ENCODE results near the gene KRTCAP2.
A peak's percentile ranks its signal among the peaks of the same experiment; 100 is the strongest.

The KRTCAP2 gene

DNA sequence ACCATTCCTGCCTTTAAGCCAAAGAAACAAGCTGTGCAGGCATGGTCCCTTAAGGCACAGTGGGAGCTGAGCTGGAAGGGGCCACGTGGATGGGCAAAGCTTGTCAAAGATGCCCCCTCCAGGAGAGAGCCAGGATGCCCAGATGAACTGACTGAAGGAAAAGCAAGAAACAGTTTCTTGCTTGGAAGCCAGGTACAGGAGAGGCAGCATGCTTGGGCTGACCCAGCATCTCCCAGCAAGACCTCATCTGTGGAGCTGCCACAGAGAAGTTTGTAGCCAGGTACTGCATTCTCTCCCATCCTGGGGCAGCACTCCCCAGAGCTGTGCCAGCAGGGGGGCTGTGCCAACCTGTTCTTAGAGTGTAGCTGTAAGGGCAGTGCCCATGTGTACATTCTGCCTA lies 38.8 kb downstream of the KRTCAP2 start:
- Histone ChIP-seq H2BK5ac (ENCODE audit: low read depth, low read length, poor library complexity) (no peak overlapping the region), H3K14ac (ENCODE audit: low read length) (no peak overlapping the region), H2BK120ac (ENCODE audit: insufficient read depth, low read length, poor library complexity) (no peak overlapping the region), H3K4me2 (ENCODE audit: low read length) (peak overlapping the region; percentile 30), H3K9ac (ENCODE audit: low read length) (peak overlapping the region; percentile 3), H4K91ac (ENCODE audit: low read depth, low read length) (no peak overlapping the region), H3K79me1 (ENCODE audit: low read length) (peaks cover 30% of the 10 kb centered on the region), H4K8ac (ENCODE audit: low read depth, low read length) (no peak overlapping the region), H3K18ac (ENCODE audit: low read length) (peak overlapping the region; percentile 44), H3K79me2 (ENCODE audit: control insufficient read depth, insufficient read depth, low read length, poor library complexity) (peaks cover 22% of the 10 kb centered on the region), H2BK12ac (ENCODE audit: low read length) (peak overlapping the region; percentile 14), H2AFZ (ENCODE audit: insufficient read depth, low read length, poor library complexity) (no peak overlapping the region), H3K36me3 (ENCODE audit: control insufficient read depth in 1 of 2, insufficient read depth in 2 of 2, low read length in 2 of 2) (peaks cover 37 to 43% of the 10 kb centered on the region in 2 experiments), H3K9me3 (ENCODE audit: insufficient read depth, low read depth, low read length) (peaks cover 2% of the 10 kb centered on the region), H3K4ac (ENCODE audit: low read depth, low read length) (no peak overlapping the region), H3K27me3 (ENCODE audit: insufficient read depth, low read length) (no peaks in the 10 kb centered on the region), H3K4me1 (ENCODE audit: control insufficient read depth in 1 of 2, insufficient read depth in 2 of 2, low read length in 2 of 2) (peaks cover 30 to 38% of the 10 kb centered on the region in 2 experiments), H4K12ac (ENCODE audit: low read depth, low read length) (no peak overlapping the region), H3K4me3 (ENCODE audit: low read depth, low read length) (no peak overlapping the region), H3K23ac (ENCODE audit: low read length) (no peak overlapping the region), H3K27ac (ENCODE audit: low read depth, low read length) (peak overlapping the region; percentile 97), H2AK5ac (ENCODE audit: low read length) (peak overlapping the region; percentile 36)
- peak in 1 of 2 donors; percentile 22 for DNase-seq
- WGBS (ENCODE audit: extremely low coverage, insufficient coverage, insufficient read length) = no CpG with 5 or more reads among the region's 1 CpG

DNA sequence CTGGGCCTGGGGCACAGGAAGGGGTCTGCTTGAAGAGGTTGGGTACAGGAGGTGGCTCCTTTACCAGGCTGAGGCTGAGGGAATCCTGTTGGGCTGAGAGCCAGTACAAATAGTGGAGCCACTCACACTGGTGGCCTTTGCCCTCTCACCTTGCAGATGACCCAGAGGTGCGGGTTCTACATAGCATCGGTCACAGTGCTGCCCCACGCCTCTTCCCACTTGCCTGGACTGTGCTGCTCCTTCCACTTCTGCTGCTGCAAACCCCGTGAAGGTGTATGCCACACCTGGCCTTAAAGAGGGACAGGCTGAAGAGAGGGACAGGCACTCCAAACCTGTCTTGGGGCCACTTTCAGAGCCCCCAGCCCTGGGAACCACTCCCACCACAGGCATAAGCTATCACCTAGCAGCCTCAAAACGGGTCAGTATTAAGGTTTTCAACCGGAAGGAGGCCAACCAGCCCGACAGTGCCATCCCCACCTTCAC lies 39.3 kb downstream of the KRTCAP2 start:
- Histone ChIP-seq H2BK5ac (ENCODE audit: low read depth, low read length, poor library complexity) (no peak overlapping the region), H4K91ac (ENCODE audit: low read depth, low read length) (no peak overlapping the region), H3K4ac (ENCODE audit: low read depth, low read length) (no peak overlapping the region), H4K8ac (ENCODE audit: low read depth, low read length) (no peak overlapping the region), H2AFZ (ENCODE audit: insufficient read depth, low read length, poor library complexity) (no peak overlapping the region), H3K79me1 (ENCODE audit: low read length) (peaks cover 35% of the 10 kb centered on the region), H3K9me3 (ENCODE audit: insufficient read depth, low read depth, low read length) (peaks cover 2% of the 10 kb centered on the region), H2BK120ac (ENCODE audit: insufficient read depth, low read length, poor library complexity) (no peak overlapping the region), H3K4me3 (ENCODE audit: low read depth, low read length) (no peak overlapping the region), H3K14ac (ENCODE audit: low read length) (no peak overlapping the region), H3K4me2 (ENCODE audit: low read length) (no peak overlapping the region), H3K79me2 (ENCODE audit: control insufficient read depth, insufficient read depth, low read length, poor library complexity) (peaks cover 26% of the 10 kb centered on the region), H3K9ac (ENCODE audit: low read length) (no peak overlapping the region), H4K12ac (ENCODE audit: low read depth, low read length) (no peak overlapping the region), H3K23ac (ENCODE audit: low read length) (no peak overlapping the region), H3K27me3 (ENCODE audit: insufficient read depth, low read length) (no peaks in the 10 kb centered on the region), H2BK12ac (ENCODE audit: low read length) (peak overlapping the region; percentile 8), H3K36me3 (ENCODE audit: control insufficient read depth in 1 of 2, insufficient read depth in 2 of 2, low read length in 2 of 2) (peaks cover 37 to 43% of the 10 kb centered on the region in 2 experiments), H2AK5ac (ENCODE audit: low read length) (no peak overlapping the region), H3K4me1 (ENCODE audit: control insufficient read depth in 1 of 2, insufficient read depth in 2 of 2, low read length in 2 of 2) (peaks cover 30 to 38% of the 10 kb centered on the region in 2 experiments), H3K18ac (ENCODE audit: low read length) (no peak overlapping the region), H3K27ac (ENCODE audit: low read depth, low read length) (peak overlapping the region; percentile 39)
- no peak for DNase-seq
- WGBS (ENCODE audit: extremely low coverage, insufficient coverage, insufficient read length) = no CpG with 5 or more reads among the region's 7 CpGs

DNA sequence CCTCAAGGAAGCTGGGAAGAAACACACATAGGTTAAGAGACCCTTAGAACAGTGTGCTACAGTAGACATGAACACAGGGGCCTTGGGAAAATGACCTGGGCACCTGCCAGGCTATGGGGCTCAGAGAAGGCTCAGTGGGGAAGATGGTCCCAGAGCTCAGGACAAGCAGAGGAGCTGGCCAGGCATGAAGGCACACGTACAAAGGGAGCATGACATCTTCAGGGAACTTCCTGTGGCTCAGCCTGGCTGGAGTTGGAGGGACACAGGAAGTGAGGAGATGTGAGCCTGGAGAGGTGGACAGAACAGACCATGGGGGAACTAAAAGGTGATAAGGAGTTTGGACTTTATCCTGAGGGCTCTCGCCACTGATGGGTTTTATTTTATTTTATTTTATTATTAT lies 41.2 kb downstream of the KRTCAP2 start:
- whole genome bisulfite sequencing (ENCODE audit: extremely low coverage, insufficient coverage, insufficient read length) = no CpG with 5 or more reads among the region's 2 CpGs
- Histone ChIP-seq H4K8ac (ENCODE audit: low read depth, low read length) (no peak overlapping the region), H3K27me3 (ENCODE audit: insufficient read depth, low read length) (no peaks in the 10 kb centered on the region)

DNA sequence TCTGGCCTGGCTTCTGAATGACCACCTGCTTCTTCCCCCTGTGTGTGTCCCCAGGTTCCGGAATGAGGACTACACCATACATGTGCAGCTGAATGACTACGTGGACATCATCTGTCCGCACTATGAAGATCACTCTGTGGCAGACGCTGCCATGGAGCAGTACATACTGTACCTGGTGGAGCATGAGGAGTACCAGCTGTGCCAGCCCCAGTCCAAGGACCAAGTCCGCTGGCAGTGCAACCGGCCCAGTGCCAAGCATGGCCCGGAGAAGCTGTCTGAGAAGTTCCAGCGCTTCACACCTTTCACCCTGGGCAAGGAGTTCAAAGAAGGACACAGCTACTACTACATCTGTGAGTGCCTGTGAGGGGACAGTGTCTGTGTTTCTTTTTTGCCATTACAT lies 41.8 kb downstream of the KRTCAP2 start:
- Histone ChIP-seq H3K79me2 (ENCODE audit: control insufficient read depth, insufficient read depth, low read length, poor library complexity) (peaks cover 37% of the 10 kb centered on the region), H2AK5ac (ENCODE audit: low read length) (peak overlapping the region; percentile 54), H3K4me3 (ENCODE audit: low read depth, low read length) (no peak overlapping the region), H2BK5ac (ENCODE audit: low read depth, low read length, poor library complexity) (peak overlapping the region; percentile 33), H3K18ac (ENCODE audit: low read length) (peak overlapping the region; percentile 56), H3K4me1 (ENCODE audit: control insufficient read depth in 1 of 2, insufficient read depth in 2 of 2, low read length in 2 of 2) (peaks cover 32 to 37% of the 10 kb centered on the region in 2 experiments), H3K4me2 (ENCODE audit: low read length) (peak overlapping the region; percentile 75), H2BK12ac (ENCODE audit: low read length) (peak overlapping the region; percentile 63), H2AFZ (ENCODE audit: insufficient read depth, low read length, poor library complexity) (no peak overlapping the region), H3K9me3 (ENCODE audit: insufficient read depth, low read depth, low read length) (peaks cover 2% of the 10 kb centered on the region), H2BK120ac (ENCODE audit: insufficient read depth, low read length, poor library complexity) (peak overlapping the region; percentile 26), H3K36me3 (ENCODE audit: control insufficient read depth in 1 of 2, insufficient read depth in 2 of 2, low read length in 2 of 2) (peaks cover 31 to 33% of the 10 kb centered on the region in 2 experiments), H3K23ac (ENCODE audit: low read length) (no peak overlapping the region), H3K27ac (ENCODE audit: low read depth, low read length) (peak overlapping the region; percentile 99), H3K79me1 (ENCODE audit: low read length) (peaks cover 52% of the 10 kb centered on the region), H4K8ac (ENCODE audit: low read depth, low read length) (no peak overlapping the region), H3K4ac (ENCODE audit: low read depth, low read length) (peak overlapping the region; percentile 73), H4K91ac (ENCODE audit: low read depth, low read length) (peak overlapping the region; percentile 25), H3K27me3 (ENCODE audit: insufficient read depth, low read length) (no peaks in the 10 kb centered on the region), H4K12ac (ENCODE audit: low read depth, low read length) (no peak overlapping the region), H3K9ac (ENCODE audit: low read length) (no peak overlapping the region), H3K14ac (ENCODE audit: low read length) (peak overlapping the region; percentile 38)
- DNase-seq = no peak
- WGBS (ENCODE audit: extremely low coverage, insufficient coverage, insufficient read length) = no CpG with 5 or more reads among the region's 8 CpGs

More for the DNA sequence above, 41.2 kb downstream of the KRTCAP2 start:
- no peak overlapping the region for H3K9ac ChIP-seq (ENCODE audit: low read length)
- no peak overlapping the region for H3K23ac ChIP-seq (ENCODE audit: low read length)
- peaks cover 32 to 33% of the 10 kb centered on the region in 2 experiments for H3K36me3 ChIP-seq (ENCODE audit: control insufficient read depth in 1 of 2, insufficient read depth in 2 of 2, low read length in 2 of 2)
- no peak overlapping the region for H3K18ac ChIP-seq (ENCODE audit: low read length)
- no peak overlapping the region for H3K4me2 ChIP-seq (ENCODE audit: low read length)
- no peak overlapping the region for H2BK120ac ChIP-seq (ENCODE audit: insufficient read depth, low read length, poor library complexity)
- no peak overlapping the region for H3K14ac ChIP-seq (ENCODE audit: low read length)
- H3K4me3 ChIP-seq (ENCODE audit: low read depth, low read length) = no peak overlapping the region
- no peak for DNase-seq
- H2AK5ac ChIP-seq (ENCODE audit: low read length) = no peak overlapping the region
- no peak overlapping the region for H2AFZ ChIP-seq (ENCODE audit: insufficient read depth, low read length, poor library complexity)
- H3K9me3 ChIP-seq (ENCODE audit: insufficient read depth, low read depth, low read length) = peaks cover 2% of the 10 kb centered on the region
- no peak overlapping the region for H4K12ac ChIP-seq (ENCODE audit: low read depth, low read length)
- H3K79me2 ChIP-seq (ENCODE audit: control insufficient read depth, insufficient read depth, low read length, poor library complexity) = peaks cover 38% of the 10 kb centered on the region
- no peak overlapping the region for H4K91ac ChIP-seq (ENCODE audit: low read depth, low read length)
- H2BK5ac ChIP-seq (ENCODE audit: low read depth, low read length, poor library complexity) = no peak overlapping the region
- H3K79me1 ChIP-seq (ENCODE audit: low read length) = peaks cover 51% of the 10 kb centered on the region
- H3K27ac ChIP-seq (ENCODE audit: low read depth, low read length) = peak overlapping the region; percentile 99
- H2BK12ac ChIP-seq (ENCODE audit: low read length) = no peak overlapping the region
- no peak overlapping the region for H3K4ac ChIP-seq (ENCODE audit: low read depth, low read length)
- H3K4me1 ChIP-seq (ENCODE audit: control insufficient read depth in 1 of 2, insufficient read depth in 2 of 2, low read length in 2 of 2) = peaks cover 31 to 35% of the 10 kb centered on the region in 2 experiments

Data from trophoblast cell (in vitro differentiated cells and primary cell).